Body of pancreas (tissue), 4 donors: Measurements from ENCODE around the gene SIN3A.

ENCODE experiments used
- CTCF ChIP-seq, 7 experiments: fragments of 450-650 bp in 4 of 7; fragments of 200-600 bp in 3 of 7; sonication (generic) in 3 of 7; IDR thresholded peaks; one replicate each; pipeline ENCODE4 v1.5.1; 2016 to 2019; ENCODE audit warnings: antibody characterized with exemption in 7 of 7
- POLR2A ChIP-seq, 3 donors: fragments of 450-650 bp; IDR thresholded peaks; one replicate each; pipeline ENCODE4 v1.6.1; 2016; ENCODE audit warnings: antibody characterized with exemption in 3 of 3, mild to moderate bottlenecking in 2 of 3

DNA sequence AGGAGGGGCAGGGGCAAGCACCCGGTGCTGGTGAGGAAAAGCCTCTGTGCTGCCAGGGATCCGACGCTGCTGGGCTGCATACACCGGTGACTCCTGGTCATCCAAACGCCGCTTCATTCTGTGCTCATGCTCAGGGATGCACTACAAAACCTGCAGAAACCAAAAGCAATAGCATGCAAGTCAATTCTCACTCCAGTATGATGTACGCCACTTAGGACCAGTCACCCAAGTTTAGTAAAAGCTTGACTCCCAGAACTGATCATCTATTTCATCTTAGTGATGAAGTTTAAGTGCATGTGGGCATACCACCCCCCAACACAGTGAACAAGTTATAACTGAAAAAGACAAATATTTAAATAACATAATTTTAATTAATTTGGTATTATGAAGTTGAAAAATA, 21.2 kb downstream of the SIN3A start:
- TF ChIP-seq CTCF (IDR thresholded peaks at IDR 0.05) = no peak
- TF ChIP-seq POLR2A (IDR thresholded peaks at IDR 0.05) = no peak
